HG03060 (cell line): ENCODE measurements around the gene L3MBTL4.

Experiments
- ATAC-seq: cut with Tn5 transposase; IDR thresholded peaks from one replicate; pipeline ENCODE4 v1.9.1; 2021; ENCODE audit warnings: low read depth, moderate number of reproducible peaks; ENCODE audit not compliant: unreplicated experiment

The L3MBTL4 gene

GRCh38 chr18:6010284-6010683 lies 404.4 kb downstream of the L3MBTL4 start:
- no peak for ATAC-seq

- no peak for ATAC-seq
Measured at GRCh38 chr18:6009756-6010155, 405.0 kb downstream of the L3MBTL4 start.

- peak; percentile 96 for ATAC-seq
Measured at GRCh38 chr18:6004683-6005082, 410.0 kb downstream of the L3MBTL4 start.

- peak; percentile 49 for ATAC-seq
Measured at GRCh38 chr18:6004119-6004518, 410.6 kb downstream of the L3MBTL4 start.

GRCh38 chr18:6001867-6002266 lies 412.8 kb downstream of the L3MBTL4 start:
- ATAC-seq: no peak

- ATAC-seq: peak; percentile 88
Measured at GRCh38 chr18:5998907-5999306, 415.8 kb downstream of the L3MBTL4 start.

GRCh38 chr18:5998166-5998881 lies 416.4 kb downstream of the L3MBTL4 start:
- peak; percentile 13 for ATAC-seq

- ATAC-seq: no peak
Measured at GRCh38 chr18:5997361-5997760, 417.4 kb downstream of the L3MBTL4 start.

- ATAC-seq: no peak
Measured at GRCh38 chr18:5995626-5996025, 419.1 kb downstream of the L3MBTL4 start.

GRCh38 chr18:5993938-5994337 lies 420.8 kb downstream of the L3MBTL4 start:
- ATAC-seq: no peak

GRCh38 chr18:5992381-5992780 lies 422.3 kb downstream of the L3MBTL4 start:
- no peak for ATAC-seq

- no peak for ATAC-seq
Measured at GRCh38 chr18:5987249-5987648, 427.5 kb downstream of the L3MBTL4 start.

GRCh38 chr18:5986257-5986931 lies 428.3 kb downstream of the L3MBTL4 start:
- ATAC-seq: no peak

GRCh38 chr18:5984245-5984644 lies 430.5 kb downstream of the L3MBTL4 start:
- no peak for ATAC-seq

- ATAC-seq: no peak
Measured at GRCh38 chr18:5983488-5983887, 431.2 kb downstream of the L3MBTL4 start.

GRCh38 chr18:5982332-5982731 lies 432.4 kb downstream of the L3MBTL4 start:
- ATAC-seq: peak; percentile 49

- no peak for ATAC-seq
Measured at GRCh38 chr18:5980721-5981120, 434.0 kb downstream of the L3MBTL4 start.

- ATAC-seq: peak; percentile 36
Measured at GRCh38 chr18:5979971-5980457, 434.7 kb downstream of the L3MBTL4 start.

- ATAC-seq: no peak
Measured at GRCh38 chr18:5979176-5979888, 435.4 kb downstream of the L3MBTL4 start.

GRCh38 chr18:5977022-5977421 lies 437.7 kb downstream of the L3MBTL4 start:
- ATAC-seq: no peak
